Suprapubic skin (tissue), 4 donors: ENCODE data around the gene RXFP4. TPM values are rescaled to one million over a fixed set of nuclear protein-coding genes. Genes with fewer than 3 reads are reported as not detected.
A peak's percentile ranks its signal among the peaks of the same experiment; 100 is the strongest.

Experiments used
- DNase-seq, 2 donors: peaks; one replicate each; pipeline ENCODE4 v3.0.0-alpha.2; 2019; ENCODE audit warnings: low spot score in 2 of 2
- H3K27ac ChIP-seq: fragments of 200-600 bp; sonication (generic); one replicate; pipeline ENCODE4 v1.5.1; 2019
- H3K27me3 ChIP-seq: fragments of 200-600 bp; sonication (generic); one replicate; pipeline ENCODE4 v1.5.1; 2019
- H3K36me3 ChIP-seq: fragments of 200-600 bp; sonication (generic); one replicate; pipeline ENCODE4 v1.5.1; 2019
- H3K4me1 ChIP-seq: fragments of 200-600 bp; sonication (generic); one replicate; pipeline ENCODE4 v1.5.1; 2019
- H3K4me3 ChIP-seq: fragments of 200-600 bp; sonication (generic); one replicate; pipeline ENCODE4 v1.5.1; 2019; ENCODE audit warnings: mild to moderate bottlenecking
- H3K9me3 ChIP-seq: fragments of 200-600 bp; sonication (generic); one replicate; pipeline ENCODE4 v1.5.1; 2019
- CTCF ChIP-seq, 2 donors: fragments of 200-600 bp in 1 of 2; fragments of 450-650 bp in 1 of 2; sonication (generic) in 1 of 2; IDR thresholded peaks; one replicate each; pipeline ENCODE4 v1.5.1; 2016 to 2019; ENCODE audit warnings: antibody characterized with exemption in 2 of 2, mild to moderate bottlenecking in 1 of 2, moderate library complexity in 1 of 2
- EP300 ChIP-seq: sonication (generic); formaldehyde crosslinking; IDR thresholded peaks from one replicate; pipeline ENCODE4 v1.6.1; 2017; ENCODE audit warnings: antibody characterized with exemption
- POLR2A ChIP-seq, 2 donors: fragments of 450-650 bp; IDR thresholded peaks; one replicate each; pipeline ENCODE4 v1.6.1; 2017; ENCODE audit warnings: antibody characterized with exemption in 2 of 2, mild to moderate bottlenecking in 2 of 2, moderate library complexity in 2 of 2
- POLR2AphosphoS5 ChIP-seq, 3 donors: sonication (generic); formaldehyde crosslinking; IDR thresholded peaks; one replicate each; pipeline ENCODE4 v1.6.1; 2017; ENCODE audit warnings: antibody characterized with exemption in 3 of 3
- WGBS: methylation state at CpG from one replicate; pipeline ENCODE4 v1.1.5; 2018; 5-methylcytosine and 5-hydroxymethylcytosine counted together
- total RNA-seq, 4 donors: library from RNA; depleted of rRNA; stranded (reverse); fragments of >200 nt; gene quantifications; one replicate each; pipeline ENCODE4 v1.1.0, GENCODE V29; 2016

Gene RXFP4
- total RNA-seq, 4 donors from 2014 or later: not detected

DNA sequence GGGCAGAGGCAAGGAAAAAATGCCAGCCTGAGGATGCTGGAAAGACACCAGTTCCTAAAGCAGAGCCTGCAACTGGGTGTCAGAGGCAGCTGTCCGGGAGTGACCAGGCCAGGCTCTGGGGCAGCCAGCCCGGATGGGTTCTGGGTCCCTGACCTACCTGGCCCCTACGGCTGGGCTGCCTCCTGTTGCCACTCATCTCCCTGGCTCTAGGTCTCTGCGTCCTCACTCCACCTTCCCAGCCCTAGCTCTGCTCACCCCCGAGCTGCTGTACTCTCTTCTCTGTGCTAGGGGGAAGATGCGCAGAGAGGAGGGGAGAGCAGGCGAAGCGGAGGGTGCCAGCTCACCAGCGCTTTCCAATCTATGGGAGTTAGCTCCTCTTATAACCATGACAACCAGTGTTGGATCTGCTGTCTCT, 27.9 kb downstream of the RXFP4 start:
- no peak for DNase-seq
- Histone ChIP-seq H3K9me3 (no peaks in the 10 kb centered on the region), H3K4me1 (peaks cover 68% of the 10 kb centered on the region), H3K4me3 (no peak overlapping the region), H3K36me3 (peaks cover 47% of the 10 kb centered on the region), H3K27me3 (no peaks in the 10 kb centered on the region), H3K27ac (peak overlapping the region; percentile 52)
- TF ChIP-seq CTCF (IDR thresholded peaks at IDR 0.05) (no peak), POLR2AphosphoS5 (IDR thresholded peaks at IDR 0.05) (no peak), EP300 (no peak), POLR2A (IDR thresholded peaks at IDR 0.05) (no peak)
- 83% methylated on average over 9 of the region's 9 CpGs for WGBS

GRCh38 chr1:155970531-155971167, 29.2 kb downstream of the RXFP4 start:
- TF ChIP-seq POLR2AphosphoS5 (IDR thresholded peaks at IDR 0.05): no peak
- H3K27ac ChIP-seq: peak overlapping the region; percentile 52
- no peaks in the 10 kb centered on the region for H3K27me3 ChIP-seq
- peaks cover 80% of the 10 kb centered on the region for H3K4me1 ChIP-seq
- peak in 1 of 2 donors; percentile 76 for DNase-seq
- H3K36me3 ChIP-seq: peaks cover 34% of the 10 kb centered on the region
- WGBS: 42% methylated on average over 11 of the region's 11 CpGs
- no peak overlapping the region for H3K4me3 ChIP-seq
- no peaks in the 10 kb centered on the region for H3K9me3 ChIP-seq

- Histone ChIP-seq H3K4me3 (no peak overlapping the region), H3K36me3 (peaks cover 21% of the 10 kb centered on the region), H3K27me3 (no peaks in the 10 kb centered on the region), H3K9me3 (no peaks in the 10 kb centered on the region), H3K27ac (no peak overlapping the region), H3K4me1 (peaks cover 95% of the 10 kb centered on the region)
- DNase-seq: no peak
- 79% methylated on average over 6 of the region's 9 CpGs for WGBS
- no peak for TF ChIP-seq CTCF (IDR thresholded peaks at IDR 0.05)
- TF ChIP-seq POLR2AphosphoS5 (IDR thresholded peaks at IDR 0.05): no peak
- TF ChIP-seq EP300: no peak
- TF ChIP-seq POLR2A (IDR thresholded peaks at IDR 0.05): no peak
Measured at GRCh38 chr1:155971910-155972809, 30.7 kb downstream of the RXFP4 start.

DNA sequence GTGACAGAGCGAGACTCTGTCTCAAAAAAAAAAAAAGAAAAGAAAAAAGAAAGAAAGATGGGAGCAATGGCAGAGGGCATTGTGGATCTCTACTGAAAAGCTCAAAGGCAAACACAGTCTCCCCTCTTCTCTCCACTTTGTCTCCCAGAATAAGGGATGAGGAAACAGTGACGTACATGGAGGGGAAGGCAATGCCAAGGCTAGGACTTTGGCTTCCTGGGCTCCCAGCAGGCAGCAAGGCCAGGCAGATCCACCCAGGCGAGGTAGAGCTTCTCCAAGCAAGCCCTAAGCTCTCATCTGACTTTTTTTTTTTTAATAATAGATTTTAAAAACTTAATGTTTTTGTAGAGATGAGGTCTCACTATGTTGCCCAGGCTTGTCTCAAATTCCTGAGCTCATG, 32.3 kb downstream of the RXFP4 start:
- TF ChIP-seq CTCF (IDR thresholded peaks at IDR 0.05) (no peak), EP300 (no peak), POLR2AphosphoS5 (IDR thresholded peaks at IDR 0.05) (no peak), POLR2A (IDR thresholded peaks at IDR 0.05) (no peak)
- WGBS: 64% methylated on average over 3 of the region's 3 CpGs
- Histone ChIP-seq H3K27me3 (no peaks in the 10 kb centered on the region), H3K4me3 (peak overlapping the region; percentile 90), H3K27ac (peak overlapping the region; percentile 45), H3K36me3 (peaks cover 8% of the 10 kb centered on the region), H3K4me1 (peaks cover 83% of the 10 kb centered on the region), H3K9me3 (no peaks in the 10 kb centered on the region)
- no peak for DNase-seq

DNA sequence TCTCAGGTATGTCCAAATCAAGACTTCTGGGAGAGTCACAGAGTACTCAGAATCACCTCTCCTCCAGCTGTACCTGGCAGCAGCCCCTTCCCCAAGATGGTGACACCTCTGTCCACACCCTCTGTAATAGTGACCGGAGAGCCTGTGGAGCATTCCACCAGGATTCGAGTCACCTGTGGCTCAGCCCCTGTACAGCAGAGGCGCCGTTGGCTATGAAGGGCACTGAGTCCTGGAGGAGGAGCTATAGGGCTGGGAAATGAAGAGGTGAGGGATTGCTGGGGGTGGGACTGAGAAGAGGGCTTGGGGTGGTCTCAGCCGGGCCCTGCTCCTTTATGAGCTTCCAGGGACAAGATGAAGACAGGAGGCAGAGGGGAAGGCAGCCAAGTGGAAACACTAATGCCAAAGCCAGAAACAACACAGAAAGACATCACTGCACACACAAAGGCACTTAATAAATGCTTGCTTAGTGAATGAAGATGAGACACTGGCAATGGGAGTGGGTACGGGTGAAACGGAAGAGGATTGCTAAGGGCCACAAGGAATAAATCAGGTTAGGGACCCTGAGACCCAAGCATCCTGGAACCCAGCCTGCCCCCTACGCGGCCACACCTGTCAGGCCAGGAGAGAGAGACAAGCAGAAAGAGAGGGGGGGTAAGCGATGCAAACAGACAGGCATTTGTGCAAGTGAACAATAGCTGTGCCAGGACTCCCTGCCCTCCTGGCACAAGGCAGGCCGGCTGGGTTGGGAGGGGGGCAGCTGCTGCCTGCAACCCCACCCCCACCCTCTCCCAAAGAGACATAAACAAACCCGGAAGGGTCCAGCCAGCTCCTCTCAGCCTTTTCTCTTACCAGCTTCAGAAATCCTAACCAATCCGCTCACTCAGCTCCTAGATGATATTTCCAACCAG, 33.0 kb downstream of the RXFP4 start:
- H3K27me3 ChIP-seq: no peaks in the 10 kb centered on the region
- no peaks in the 10 kb centered on the region for H3K9me3 ChIP-seq
- no peak for DNase-seq
- H3K27ac ChIP-seq: peak overlapping the region; percentile 45
- H3K36me3 ChIP-seq: peaks cover under 1% of the 10 kb centered on the region
- 35% methylated on average over 13 of the region's 13 CpGs for WGBS
- H3K4me1 ChIP-seq: peaks cover 84% of the 10 kb centered on the region
- peak overlapping the region; percentile 90 for H3K4me3 ChIP-seq
- TF ChIP-seq CTCF (IDR thresholded peaks at IDR 0.05) (no peak), POLR2A (IDR thresholded peaks at IDR 0.05) (no peak), POLR2AphosphoS5 (IDR thresholded peaks at IDR 0.05) (no peak), EP300 (no peak)
